SK-N-SH (cell line): ENCODE data around the gene ADGRL3.

Experiments
- CTCF ChIP-seq: fragments of 200-600 bp; sonication (generic); IDR thresholded peaks from 2 replicates; pipeline ENCODE4 v1.6.1; 2017; ENCODE audit warnings: antibody characterized with exemption, mild to moderate bottlenecking, moderate library complexity
- MAX ChIP-seq: IDR thresholded peaks from 2 replicates; pipeline ENCODE4 v1.4.0; 2012; ENCODE audit warnings: low read depth
- NRF1 ChIP-seq: IDR thresholded peaks from 2 replicates; pipeline ENCODE4 v1.6.1; 2012; ENCODE audit warnings: low read depth, mild to moderate bottlenecking, low read length
- RAD21 ChIP-seq: IDR thresholded peaks from 2 replicates; pipeline ENCODE4 v1.6.1; 2012; ENCODE audit warnings: mild to moderate bottlenecking, low read length
- ZBTB33 ChIP-seq: IDR thresholded peaks from 2 replicates; pipeline ENCODE4 v1.4.0; 2012; ENCODE audit warnings: low read depth, borderline replicate concordance

GRCh38 chr4:61555789-61556188 is 355.7 kb downstream of the ADGRL3 start:
- no peak for TF ChIP-seq CTCF
- TF ChIP-seq ZBTB33, result no peak
- TF ChIP-seq MAX, result no peak
- TF ChIP-seq NRF1, result no peak
- TF ChIP-seq RAD21, result no peak
